SKM-1 (cell line): ENCODE measurements around the gene EXOC5.
"Not testable (repeated sequence)": the region's sequence is repeated elsewhere in the genome, so short reads cannot be mapped to it uniquely, and the experiment has no call there.

Experiments
- DNase-seq: peaks from one replicate; lab custom pipeline; 2025; ENCODE audit not compliant: unreplicated experiment; lab: John Stamatoyannopoulos, UW

Gene EXOC5

GRCh38 chr14:57258221-57258620, 10.5 kb downstream of the EXOC5 start:
- not testable (repeated sequence) for DNase-seq

GRCh38 chr14:57254884-57255283, 13.8 kb downstream of the EXOC5 start:
- no peak for DNase-seq

GRCh38 chr14:57246933-57247657, 21.6 kb downstream of the EXOC5 start:
- DNase-seq: no peak

- no peak for DNase-seq
Measured at GRCh38 chr14:57245941-57246340, 22.8 kb downstream of the EXOC5 start.

- no peak for DNase-seq
Measured at GRCh38 chr14:57244106-57244505, 24.6 kb downstream of the EXOC5 start.

GRCh38 chr14:57243320-57243719, 25.4 kb downstream of the EXOC5 start:
- no peak for DNase-seq

GRCh38 chr14:57240115-57240514, 28.6 kb downstream of the EXOC5 start:
- not testable (repeated sequence) for DNase-seq

GRCh38 chr14:57232006-57232405, 36.7 kb downstream of the EXOC5 start:
- no peak for DNase-seq

GRCh38 chr14:57228320-57228719, 40.4 kb downstream of the EXOC5 start:
- DNase-seq: not testable (repeated sequence)

GRCh38 chr14:57227083-57227482, 41.6 kb downstream of the EXOC5 start:
- DNase-seq: no peak

GRCh38 chr14:57221931-57222330, 46.8 kb downstream of the EXOC5 start:
- DNase-seq: no peak

- no peak for DNase-seq
Measured at GRCh38 chr14:57212919-57213318, 55.8 kb downstream of the EXOC5 start.

- DNase-seq: no peak
Measured at GRCh38 chr14:57209561-57209960, 59.1 kb downstream of the EXOC5 start.

GRCh38 chr14:57205938-57206337, 62.8 kb downstream of the EXOC5 start:
- DNase-seq: no peak

GRCh38 chr14:57202672-57203071, 66.0 kb downstream of the EXOC5 start:
- not testable (repeated sequence) for DNase-seq

- DNase-seq: no peak
Measured at GRCh38 chr14:57199921-57200320, 68.8 kb downstream of the EXOC5 start.

GRCh38 chr14:57189070-57189469, 79.6 kb downstream of the EXOC5 start:
- no peak for DNase-seq

GRCh38 chr14:57182760-57183503, 85.8 kb downstream of the EXOC5 start:
- DNase-seq: no peak

- no peak for DNase-seq
Measured at GRCh38 chr14:57179273-57179672, 89.4 kb downstream of the EXOC5 start.

- DNase-seq: no peak
Measured at GRCh38 chr14:57174466-57174865, 94.2 kb downstream of the EXOC5 start.

GRCh38 chr14:57171903-57172302, 96.8 kb downstream of the EXOC5 start:
- DNase-seq: no peak

- DNase-seq: no peak
Measured at GRCh38 chr14:57171363-57171762, 97.3 kb downstream of the EXOC5 start.
